ENCODE measurements around the gene VILL.
"Not testable (repeated sequence)": the region's sequence is repeated elsewhere in the genome, so short reads cannot be mapped to it uniquely, and the experiment has no call there.

The VILL gene

DNA sequence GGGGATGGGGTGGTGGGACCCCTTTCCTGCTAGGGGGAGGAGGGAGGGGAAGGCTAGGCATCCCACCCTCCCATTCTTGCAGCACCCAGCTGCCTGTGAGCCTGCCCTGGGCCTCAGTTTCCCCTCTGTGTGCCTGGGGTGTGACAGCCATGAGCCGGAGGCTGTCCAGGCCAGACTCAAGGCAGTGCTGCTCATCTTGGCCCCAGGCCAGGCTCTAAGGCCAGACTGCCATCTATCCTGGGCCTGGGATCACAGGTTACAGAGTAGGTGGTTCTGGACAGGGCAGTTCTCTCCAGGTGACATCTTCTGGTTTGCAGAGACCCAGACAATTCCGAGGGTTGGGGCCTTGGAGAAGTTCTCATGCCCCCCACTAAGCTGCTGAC is 3.3 kb upstream of the VILL start:
- no peak for DNase-seq

DNA sequence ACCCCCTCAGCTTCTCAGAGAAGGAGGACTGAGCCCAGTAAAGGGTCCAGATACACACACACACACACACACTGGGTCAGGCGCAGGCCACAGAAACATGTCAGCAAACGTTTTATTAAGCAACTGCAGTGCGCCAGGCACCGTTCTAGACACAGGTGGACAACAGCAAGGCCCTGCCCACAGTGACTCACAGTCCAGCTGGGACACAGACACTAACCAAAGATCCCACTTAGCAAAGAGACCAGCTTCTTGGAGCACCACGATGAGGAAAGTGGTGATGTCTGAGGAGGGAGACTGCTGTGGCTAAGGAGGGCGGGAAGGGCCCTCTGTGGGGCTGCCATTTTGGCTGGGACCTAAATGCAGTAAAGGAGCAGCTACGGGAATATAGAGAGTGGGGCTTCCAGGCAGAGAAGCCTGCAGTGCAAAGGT is 2.8 kb upstream of the VILL start:
- DNase-seq, result no peak

DNA sequence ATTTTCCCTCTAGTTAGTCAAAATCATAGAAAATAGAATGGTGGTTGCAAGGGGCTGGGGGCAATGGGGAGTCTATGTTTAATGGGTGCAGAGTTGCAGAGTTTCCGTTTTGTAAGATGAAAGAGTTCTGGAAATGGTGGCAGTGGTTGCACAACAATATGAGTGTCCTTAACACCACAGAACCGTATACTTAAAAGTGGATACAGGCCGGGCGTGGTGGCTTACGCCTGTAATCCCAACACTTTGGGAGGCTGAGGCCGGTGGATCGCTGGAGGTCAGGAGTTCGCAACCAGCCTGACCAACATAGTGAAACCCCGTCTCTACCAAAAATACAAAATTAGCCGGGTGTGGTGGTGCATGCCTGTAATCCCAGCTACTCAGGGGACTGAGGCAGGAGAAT is 2.2 kb upstream of the VILL start:
- DNase-seq, result not testable (repeated sequence)

DNA sequence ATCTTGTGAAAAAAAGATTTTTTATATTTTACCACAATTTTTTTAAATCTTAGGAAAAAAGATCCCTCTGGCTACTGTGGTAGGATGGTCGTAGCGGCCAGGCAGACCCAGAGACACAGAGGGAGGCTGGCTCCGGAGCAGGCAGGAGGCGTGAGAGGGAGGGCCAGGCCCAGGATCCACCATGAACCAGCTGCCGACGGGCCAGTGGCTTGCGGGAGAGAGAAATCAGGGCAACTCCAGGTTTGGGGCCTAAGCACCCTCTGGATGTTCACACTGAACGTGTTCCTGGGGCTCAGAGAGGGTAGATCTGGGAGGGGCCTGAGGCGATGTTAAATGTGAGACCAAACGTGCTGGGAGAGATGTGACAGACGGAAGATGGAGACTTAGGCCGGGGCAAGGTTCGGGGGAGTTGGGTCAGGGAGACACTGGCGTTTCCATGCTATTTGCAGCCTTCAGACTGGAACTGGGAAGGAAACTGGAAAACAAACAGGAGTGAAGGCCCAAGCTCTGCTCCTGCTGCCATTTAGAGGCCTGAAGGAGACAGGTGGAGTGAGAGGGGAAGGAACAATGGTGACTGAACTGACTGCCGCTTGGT is 1.6 kb upstream of the VILL start:
- no peak for DNase-seq

DNA sequence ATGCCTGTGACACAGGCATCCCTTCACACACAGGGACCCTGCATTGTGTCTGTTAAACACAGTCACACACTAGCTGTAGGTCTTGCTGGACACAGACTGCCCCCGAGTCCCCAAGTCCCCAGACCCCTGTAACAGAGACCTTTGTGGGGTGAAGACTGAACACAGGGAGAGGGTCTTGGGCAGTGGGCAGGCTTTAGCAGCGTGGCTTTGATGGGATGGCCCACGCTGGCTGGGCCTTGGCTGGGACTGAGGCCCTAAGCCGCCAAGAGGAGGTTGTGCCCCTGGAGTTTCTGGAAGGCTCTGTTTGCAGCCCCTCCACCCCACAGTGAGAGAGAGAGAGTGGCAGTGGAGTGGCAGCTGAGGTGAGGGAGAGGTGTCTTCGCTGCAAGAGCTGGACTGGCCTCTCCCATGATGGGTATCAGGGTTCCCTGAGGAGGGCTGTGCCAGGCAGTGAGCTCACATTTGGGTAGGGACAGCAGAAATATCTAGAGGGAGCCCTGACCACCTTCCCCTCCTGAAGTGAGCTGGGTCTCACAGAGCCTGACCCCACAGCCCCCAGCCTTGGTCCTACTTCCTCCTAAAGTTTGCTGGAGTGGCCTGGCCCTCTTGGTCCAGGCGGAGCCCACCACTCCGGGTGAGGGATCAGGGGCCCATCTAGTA is 635 bp upstream of the VILL start:
- no peak for DNase-seq

DNA sequence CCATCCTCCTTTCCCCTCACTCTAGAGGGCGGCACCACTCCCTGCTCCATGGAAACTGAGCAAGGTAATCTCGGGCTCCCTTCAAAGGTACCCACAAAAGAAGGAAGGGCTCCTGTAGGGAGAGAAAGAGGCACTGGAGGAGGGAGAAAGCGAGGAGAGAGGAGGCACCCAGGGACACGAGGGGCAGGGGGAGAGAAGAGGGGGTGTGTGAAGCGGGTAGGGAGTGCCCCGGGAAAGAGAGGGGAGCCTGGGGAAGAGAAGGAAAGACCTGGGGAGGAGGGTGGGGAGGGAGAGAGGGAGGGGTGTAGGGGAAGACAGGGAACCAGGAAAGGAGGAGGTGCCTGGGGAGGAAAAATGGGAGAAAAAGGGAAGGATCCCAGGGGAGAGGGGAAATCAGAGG is 523 bp downstream of the VILL start:
- no peak for DNase-seq

DNA sequence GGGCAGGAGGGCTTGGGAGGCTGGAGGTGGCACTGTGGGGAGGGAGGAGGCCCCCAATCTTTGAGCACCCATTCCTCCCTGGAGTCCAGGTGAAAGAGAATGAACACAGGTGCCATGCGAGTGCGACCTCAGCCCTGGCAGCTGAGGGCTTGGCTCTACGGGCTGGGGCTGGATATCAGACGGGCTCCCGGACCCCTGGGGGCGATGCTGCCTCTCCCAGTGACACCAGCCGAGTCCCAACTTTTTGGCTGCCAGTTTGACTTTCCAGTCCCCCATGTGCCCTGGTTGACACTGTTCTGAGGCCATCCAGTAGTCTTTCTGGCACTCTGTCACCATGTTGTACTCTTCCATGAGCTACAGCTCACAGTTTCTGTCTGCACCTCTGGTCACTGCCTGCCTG is 1.2 kb downstream of the VILL start:
- DNase-seq, result no peak

DNA sequence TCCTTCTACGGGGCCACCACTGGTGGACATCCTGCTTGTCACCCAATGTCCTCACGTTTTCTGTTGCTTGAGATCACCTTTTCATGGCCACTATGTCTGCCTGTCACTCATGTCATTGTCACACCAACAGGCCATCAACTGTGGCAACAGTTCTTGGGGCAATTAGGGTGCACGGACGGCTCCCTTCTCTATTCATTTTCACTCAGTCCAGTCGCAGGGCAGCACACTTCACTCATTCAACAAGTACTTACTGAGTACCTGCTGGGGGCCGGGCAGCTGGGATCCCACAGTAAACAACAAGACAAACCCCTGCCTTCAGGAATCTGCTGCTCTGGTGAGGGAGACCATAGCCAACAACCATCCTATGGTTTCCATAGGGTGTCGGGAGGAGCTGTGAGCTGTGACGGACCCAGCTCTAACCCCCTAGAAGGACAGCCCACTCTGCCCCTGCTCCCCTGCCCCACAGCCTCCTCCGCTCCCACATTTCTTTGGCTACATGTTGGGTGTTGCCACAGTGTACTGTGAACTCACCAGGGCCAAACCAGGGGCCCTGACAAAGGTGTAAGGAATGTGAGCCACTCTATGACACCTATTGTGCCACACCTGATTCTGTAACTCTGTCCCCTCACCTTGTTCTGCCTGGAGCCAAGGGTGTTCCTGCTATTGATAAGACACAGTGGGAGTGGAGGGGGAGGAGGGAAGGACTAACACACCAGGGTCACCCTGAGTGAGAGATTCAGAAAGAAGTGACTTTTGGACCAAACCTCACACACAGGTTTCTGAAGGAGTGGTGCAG is 1.9 kb downstream of the VILL start:
- no peak for DNase-seq

DNA sequence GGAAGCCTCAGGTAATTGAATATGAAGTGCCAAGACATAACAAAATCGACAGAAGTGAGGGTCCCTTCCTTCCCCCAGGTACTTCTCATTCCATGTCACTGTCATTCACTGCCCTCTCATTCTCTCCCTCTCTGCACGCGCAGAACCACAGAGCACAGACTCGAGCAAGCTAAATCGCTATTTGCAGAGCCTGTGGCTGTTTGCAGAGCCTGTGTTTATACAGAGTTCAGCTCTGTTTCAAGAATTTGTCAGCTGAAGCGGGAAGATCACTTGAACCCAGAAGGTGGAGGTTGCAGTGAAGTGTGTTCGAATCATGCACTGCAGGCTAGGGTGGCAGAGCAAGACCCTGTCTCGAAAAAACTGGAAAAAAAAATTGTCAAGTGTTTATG is 2.5 kb downstream of the VILL start:
- DNase-seq, result no peak

DNA sequence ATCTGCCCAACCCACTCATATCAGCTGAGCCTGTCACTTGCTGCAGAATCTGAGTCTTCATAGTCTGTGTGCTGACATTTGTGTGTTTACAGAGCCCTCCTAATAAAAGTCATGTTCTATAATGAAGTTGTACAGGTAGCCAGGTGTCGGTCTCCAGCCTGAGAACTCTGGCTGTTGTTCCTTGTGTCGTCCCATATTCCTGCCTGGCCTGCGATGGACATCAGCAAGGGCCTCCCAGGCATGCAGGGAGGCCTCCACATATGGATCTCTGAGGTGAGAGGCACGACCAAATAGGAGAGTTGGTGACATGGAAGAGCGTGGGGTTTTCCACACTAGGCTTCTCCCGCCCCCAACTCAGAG is 2.9 kb downstream of the VILL start:
- no peak for DNase-seq

DNA sequence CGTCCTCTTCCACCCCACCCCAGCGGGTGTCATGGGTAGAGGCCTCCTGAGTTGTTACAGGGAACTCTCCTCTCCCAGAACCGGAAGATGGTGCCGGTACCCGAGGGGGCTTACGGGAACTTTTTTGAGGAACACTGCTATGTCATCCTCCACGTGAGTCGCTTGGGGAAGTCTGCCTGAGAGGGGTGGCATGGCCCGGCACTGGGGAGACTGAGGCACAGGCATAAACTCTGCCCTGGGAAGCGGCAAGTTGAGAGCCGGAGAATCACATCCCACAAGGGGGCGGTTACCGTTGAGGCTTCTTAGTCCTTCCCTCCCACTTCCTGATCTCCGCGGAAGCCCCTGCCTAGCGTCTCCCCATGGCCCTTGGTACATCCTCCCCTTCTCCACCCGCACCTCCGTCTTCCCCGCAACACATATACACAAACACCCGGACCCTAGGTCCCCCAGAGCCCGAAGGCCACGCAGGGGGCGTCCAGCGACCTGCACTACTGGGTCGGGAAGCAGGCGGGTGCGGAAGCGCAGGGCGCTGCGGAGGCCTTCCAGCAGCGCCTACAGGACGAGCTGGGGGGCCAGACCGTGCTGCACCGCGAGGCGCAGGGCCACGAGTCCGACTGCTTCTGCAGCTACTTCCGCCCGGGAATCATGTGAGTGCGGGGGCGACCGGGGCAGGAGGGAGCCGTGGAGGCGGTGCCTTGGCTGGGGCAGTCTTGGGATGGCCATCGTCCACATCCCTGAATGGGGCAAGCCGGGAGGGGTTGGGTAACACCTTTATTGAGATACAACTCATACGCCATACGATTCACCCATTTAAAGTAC is 3.4 kb downstream of the VILL start:
- DNase-seq, result peak; percentile 59

DNA sequence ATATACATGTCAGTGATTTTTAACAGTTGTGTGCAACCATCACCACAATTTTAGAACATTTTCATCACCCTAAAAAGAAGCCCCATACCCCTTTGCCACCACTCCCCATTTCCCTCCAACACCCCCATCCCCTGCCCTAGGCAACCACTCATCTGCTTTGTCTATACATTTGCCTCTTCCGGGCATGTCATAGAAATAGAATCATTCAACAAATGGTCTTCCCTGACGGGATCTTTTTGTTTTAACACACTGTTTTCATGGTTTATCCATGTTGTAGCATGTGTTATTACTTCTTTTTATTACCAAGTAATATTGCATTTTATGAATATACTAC is 4.0 kb downstream of the VILL start:
- no peak for DNase-seq

DNA sequence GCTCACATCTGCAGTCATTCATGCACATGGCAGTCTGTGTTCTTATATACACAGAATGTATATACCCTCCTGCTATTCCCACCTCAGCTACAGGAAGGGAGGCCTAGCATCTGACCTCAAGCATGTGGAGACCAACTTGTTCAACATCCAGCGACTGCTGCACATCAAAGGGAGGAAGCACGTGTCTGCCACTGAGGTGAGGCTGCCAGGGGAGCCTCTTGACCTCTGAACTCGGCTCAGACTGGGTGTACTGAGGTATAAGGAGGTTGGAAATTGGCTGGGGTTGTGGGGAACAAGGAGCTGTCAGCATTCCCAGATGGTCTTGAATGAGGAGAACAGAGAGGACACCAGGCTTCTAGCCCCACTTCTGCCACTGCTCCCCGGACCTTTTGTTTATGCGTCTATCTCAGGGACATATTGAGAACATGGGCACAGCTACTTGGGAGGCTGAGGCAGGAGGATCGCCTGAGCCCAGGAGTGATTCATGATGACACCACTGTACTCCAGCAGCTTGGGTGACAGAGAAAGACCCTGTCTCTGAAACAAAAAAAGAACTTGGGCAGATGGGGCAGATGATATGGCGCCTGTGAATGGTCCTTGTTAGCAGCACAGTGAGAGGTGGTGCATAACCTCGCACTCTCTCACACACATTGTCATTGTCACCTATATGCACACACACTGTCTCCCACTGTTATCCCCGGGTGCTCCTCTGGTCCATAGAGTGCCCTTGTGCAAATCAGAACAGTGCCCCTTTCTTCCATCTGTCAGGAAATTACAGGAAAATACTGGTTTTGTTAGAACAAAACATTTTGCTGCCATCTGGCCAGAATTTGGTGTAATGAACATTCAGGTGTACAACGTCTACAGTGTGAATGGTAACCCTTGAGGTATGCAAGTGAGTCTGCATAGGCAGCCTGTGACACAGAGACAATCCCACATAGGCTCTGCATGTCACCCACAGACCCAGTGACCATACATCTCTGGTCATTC is 5.4 kb downstream of the VILL start:
- DNase-seq, result no peak

DNA sequence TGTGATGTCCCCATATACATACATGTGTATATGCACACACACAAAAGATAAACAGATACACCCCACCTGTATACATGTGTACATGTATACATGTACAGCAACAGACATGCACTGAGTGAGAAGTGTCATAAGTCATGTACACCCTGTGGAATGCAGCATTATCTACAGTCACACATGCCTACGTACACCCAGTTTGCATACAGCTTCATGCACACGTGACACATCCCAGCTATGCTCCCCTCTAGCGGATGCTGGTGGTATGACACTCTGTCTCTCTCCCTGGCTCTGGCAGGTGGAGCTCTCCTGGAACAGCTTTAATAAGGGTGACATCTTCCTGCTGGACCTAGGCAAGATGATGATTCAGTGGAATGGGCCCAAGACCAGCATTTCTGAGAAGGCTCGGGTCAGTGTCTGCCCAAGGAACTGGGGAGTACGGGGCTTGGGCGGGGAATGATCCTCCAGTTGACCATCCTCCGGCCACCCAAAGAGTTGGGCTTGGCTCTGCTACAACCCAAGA is 6.3 kb downstream of the VILL start:
- DNase-seq, result peak; percentile 77

DNA sequence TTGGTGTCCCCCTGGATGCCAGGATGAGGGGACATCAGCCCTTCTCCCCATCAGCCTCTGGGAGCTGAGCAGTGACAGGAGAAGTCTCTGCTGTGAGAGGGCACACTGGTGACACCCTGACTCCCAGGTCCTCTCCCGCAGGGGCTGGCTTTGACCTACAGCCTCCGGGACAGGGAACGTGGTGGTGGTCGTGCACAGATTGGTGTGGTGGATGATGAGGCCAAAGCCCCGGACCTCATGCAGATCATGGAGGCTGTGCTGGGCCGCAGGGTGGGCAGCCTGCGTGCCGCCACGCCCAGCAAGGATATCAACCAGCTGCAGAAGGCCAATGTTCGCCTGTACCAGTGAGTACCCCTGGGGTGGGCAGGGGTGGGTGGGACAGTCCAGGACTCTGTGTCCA is 6.8 kb downstream of the VILL start:
- DNase-seq, result no peak

DNA sequence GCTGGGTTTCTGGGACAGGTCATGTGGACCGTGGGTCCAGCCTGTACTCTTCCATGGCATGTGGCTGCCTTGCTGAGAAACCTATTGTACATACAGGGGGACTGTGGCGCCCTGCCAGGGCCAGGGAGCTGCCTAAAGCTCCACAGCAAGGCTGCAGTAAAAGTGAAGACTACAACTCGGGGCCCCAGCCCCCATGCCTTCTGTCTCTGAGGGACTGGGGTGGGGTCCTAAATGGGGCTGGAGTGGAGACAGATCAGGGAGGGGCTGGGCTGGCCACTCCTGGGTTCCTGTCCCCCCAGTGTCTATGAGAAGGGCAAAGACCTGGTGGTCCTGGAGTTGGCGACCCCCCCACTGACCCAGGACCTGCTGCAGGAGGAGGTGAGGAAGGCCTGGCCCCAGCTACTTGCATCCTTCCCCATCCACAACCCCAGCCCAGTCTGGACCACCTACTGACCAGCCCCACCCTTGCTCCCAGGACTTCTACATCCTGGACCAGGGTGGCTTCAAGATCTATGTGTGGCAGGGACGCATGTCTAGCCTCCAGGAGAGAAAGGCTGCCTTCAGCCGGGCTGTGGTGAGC is 7.3 kb downstream of the VILL start:
- DNase-seq, result no peak

DNA sequence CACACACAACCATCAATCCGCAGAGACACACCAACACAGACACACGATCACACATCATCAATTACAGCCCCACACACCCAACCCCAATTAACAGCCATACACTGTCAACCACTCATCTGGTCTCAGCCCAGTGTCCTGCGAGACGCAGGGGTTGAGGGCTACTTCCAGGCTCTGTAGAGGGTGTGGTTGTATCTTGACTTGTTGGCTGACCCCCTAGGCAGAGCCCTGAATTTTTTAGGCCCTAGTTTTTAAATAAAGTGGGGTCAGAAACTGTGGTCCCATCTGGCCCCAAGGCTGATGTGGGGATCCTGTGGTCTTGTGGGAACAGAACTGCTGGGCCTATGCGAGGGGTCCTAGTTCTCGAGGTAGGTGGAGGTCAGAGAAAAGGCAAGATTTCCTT is 9.2 kb downstream of the VILL start:
- no peak for DNase-seq

DNA sequence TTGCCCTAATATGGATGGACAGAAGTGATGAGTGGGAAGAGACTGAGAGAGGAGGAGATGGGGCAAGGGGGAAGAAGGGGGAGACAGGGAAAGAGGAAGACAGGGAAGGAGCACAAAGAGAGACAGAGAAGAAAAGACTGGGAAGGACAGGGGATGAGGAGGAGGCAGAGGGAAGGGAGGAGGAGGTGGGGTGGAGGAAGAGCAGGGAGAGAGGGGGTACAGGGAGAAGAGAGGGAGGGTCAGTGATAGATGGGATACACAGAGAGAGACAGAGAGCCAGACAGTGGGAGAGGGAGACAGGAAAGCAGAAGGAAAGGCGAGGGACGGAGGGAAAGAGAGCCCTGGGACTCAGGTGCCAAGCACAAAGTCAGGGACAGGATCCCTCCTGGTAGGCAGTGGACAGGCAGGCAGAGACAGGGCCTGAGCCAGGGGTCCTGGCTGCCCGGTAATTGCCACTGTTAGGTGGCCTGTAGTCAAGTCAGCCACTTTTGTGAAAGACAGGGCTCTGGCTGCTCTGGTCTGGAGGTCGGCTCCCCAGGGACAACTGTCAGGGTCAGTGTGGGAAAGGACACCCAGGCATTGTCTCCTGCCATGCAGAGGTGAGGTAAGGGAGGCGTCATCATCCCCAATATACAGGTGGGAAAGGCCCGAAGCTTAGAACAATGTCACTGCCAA is 9.8 kb downstream of the VILL start:
- DNase-seq, result no peak

DNA sequence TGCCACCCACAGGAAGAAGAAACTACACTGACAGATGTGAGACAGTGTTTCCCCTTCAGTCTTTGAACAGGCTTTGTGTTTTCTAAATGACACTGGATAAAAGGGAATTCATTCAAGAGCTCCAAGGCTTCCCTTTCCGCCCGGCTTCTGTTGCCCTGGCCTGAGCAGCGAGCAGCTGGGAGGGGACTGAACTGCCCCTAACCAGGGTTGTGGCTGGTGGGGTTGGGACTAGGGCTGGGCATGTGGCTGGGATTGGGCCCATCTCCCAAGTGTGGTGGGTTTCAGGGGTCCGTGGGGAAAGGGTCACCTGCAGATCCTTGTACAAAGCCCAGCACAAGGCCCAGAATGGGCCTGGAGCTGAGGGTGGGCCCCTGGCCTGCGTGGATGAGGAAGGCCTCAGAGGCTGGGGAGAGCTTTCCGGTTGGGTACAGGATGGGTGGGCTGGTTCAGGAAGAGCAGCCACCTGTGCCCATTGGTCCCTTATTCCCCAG is 10.4 kb downstream of the VILL start:
- no peak for DNase-seq

DNA sequence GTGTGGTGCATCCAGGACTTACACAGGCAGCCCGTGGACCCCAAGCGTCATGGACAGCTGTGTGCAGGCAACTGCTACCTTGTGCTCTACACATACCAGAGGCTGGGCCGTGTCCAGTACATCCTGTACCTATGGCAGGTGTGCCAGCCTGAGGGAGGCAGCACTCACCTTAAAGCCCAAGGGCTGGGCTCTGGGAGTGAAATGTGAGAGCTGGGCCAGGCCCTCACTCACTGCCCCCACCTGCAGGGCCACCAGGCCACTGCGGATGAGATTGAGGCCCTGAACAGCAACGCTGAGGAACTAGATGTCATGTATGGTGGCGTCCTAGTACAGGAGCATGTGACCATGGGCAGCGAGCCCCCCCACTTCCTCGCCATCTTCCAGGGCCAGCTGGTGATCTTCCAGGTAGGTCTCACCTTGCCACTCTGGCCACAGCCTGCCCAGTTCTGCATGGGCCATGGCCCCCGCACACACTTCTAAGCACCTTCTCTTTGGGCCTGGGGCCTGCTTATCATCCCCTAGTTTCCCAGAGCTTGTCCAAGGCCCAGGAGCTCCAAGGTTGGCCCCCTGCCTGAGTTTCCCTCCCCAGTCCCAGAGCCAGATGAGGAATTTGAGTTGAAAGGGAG is 11.0 kb downstream of the VILL start:
- DNase-seq, result no peak
